Uterus (tissue), 2 donors: ENCODE data around the gene GSG1L.

Experiments
- POLR2A ChIP-seq, 2 donors: fragments of 450-650 bp; IDR thresholded peaks; one replicate each; pipeline ENCODE4 v1.6.1; 2016; ENCODE audit warnings: antibody characterized with exemption in 2 of 2, mild to moderate bottlenecking in 1 of 2, moderate library complexity in 1 of 2
- TF ChIP-seq, protein P1 (sequence below), 4 experiments: fragments of 200-600 bp in 2 of 4; fragments of 450-650 bp in 2 of 4; sonication (generic) in 2 of 4; IDR thresholded peaks; one replicate each; pipeline ENCODE4 v1.5.1; 2016 to 2019; ENCODE audit warnings: antibody characterized with exemption in 4 of 4, mild to moderate bottlenecking in 2 of 4, moderate library complexity in 1 of 4

DNA sequence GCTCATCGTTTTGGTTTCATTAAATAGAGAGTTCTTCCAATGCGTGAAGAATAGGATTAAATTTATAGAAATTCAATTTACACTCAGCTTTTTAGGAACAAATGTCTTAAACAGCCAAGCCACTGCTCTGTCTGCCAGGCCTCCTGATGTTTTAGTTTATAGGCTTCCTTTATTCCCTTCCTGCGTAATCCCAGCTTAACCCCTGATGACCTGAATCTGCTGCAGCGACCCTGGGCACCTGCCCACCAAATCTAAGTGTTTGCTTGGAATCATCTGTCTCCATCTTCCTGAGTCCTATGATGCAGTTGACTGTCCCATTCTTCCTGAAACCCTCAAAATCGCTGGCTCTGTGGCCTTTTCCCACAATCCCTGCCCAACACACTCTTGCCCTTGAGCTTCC is 179.9 kb downstream of the GSG1L start:
- TF ChIP-seq, protein P1, sequence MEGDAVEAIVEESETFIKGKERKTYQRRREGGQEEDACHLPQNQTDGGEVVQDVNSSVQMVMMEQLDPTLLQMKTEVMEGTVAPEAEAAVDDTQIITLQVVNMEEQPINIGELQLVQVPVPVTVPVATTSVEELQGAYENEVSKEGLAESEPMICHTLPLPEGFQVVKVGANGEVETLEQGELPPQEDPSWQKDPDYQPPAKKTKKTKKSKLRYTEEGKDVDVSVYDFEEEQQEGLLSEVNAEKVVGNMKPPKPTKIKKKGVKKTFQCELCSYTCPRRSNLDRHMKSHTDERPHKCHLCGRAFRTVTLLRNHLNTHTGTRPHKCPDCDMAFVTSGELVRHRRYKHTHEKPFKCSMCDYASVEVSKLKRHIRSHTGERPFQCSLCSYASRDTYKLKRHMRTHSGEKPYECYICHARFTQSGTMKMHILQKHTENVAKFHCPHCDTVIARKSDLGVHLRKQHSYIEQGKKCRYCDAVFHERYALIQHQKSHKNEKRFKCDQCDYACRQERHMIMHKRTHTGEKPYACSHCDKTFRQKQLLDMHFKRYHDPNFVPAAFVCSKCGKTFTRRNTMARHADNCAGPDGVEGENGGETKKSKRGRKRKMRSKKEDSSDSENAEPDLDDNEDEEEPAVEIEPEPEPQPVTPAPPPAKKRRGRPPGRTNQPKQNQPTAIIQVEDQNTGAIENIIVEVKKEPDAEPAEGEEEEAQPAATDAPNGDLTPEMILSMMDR (IDR thresholded peaks at IDR 0.05), result no peak
- TF ChIP-seq POLR2A (IDR thresholded peaks at IDR 0.05), result no peak
